ENCODE results near the gene ZNF513.

- TF ChIP-seq POLR2AphosphoS5 (IDR thresholded peaks at IDR 0.05; ENCODE audit: low read depth, low read length) = no peak
- no peak for TF ChIP-seq TAF1 (IDR thresholded peaks at IDR 0.05; ENCODE audit: borderline replicate concordance, low read depth, low read length)
- TF ChIP-seq POLR2A (IDR thresholded peaks at IDR 0.05; ENCODE audit: low read depth, low read length) = no peak
These were observed 28.5 kb downstream of the ZNF513 start for GRCh38 chr2:27351802-27352598.
